GM23248 (cell line): ENCODE results near the gene CEP112. TPM values are rescaled to one million over a fixed set of nuclear protein-coding genes. Genes with fewer than 3 reads are reported as not detected.

Experiments used
- DNase-seq: peaks from one replicate; pipeline ENCODE4 v3.0.0-alpha.2; 2015
- H2AFZ ChIP-seq: fragments of 200-600 bp; sonication (generic); 2 replicates; pipeline ENCODE4 v1.6.1; 2016; ENCODE audit warnings: antibody characterized with exemption
- H3F3A ChIP-seq: fragments of 200-600 bp; sonication (generic); 2 replicates; pipeline ENCODE4 v1.6.1; 2016; ENCODE audit warnings: mild to moderate bottlenecking, antibody characterized with exemption, mixed run types; ENCODE audit not compliant: insufficient read depth
- H3K27ac ChIP-seq: fragments of 200-600 bp; sonication (generic); 2 replicates; pipeline ENCODE4 v1.5.1; 2016; ENCODE audit warnings: mild to moderate bottlenecking
- H3K27me3 ChIP-seq: fragments of 200-600 bp; sonication (generic); replicated peaks from 2 replicates; pipeline ENCODE4 v1.6.1; 2016; ENCODE audit warnings: mild to moderate bottlenecking; ENCODE audit not compliant: insufficient read depth
- H3K36me3 ChIP-seq: fragments of 200-600 bp; sonication (generic); 2 replicates; pipeline ENCODE4 v1.6.1; 2016; ENCODE audit warnings: low read depth, mild to moderate bottlenecking
- H3K4me1 ChIP-seq: fragments of 200-600 bp; sonication (generic); 2 replicates; pipeline ENCODE4 v1.6.1; 2016; ENCODE audit warnings: mild to moderate bottlenecking; ENCODE audit not compliant: insufficient read depth
- H3K4me2 ChIP-seq: fragments of 200-600 bp; sonication (generic); one replicate; pipeline ENCODE4 v1.6.1; 2016; ENCODE audit warnings: mild to moderate bottlenecking; ENCODE audit not compliant: unreplicated experiment
- H3K4me3 ChIP-seq: fragments of 200-600 bp; sonication (generic); 2 replicates; pipeline ENCODE4 v1.5.1; 2016; ENCODE audit warnings: mild to moderate bottlenecking
- H3K79me2 ChIP-seq: fragments of 200-600 bp; sonication (generic); 2 replicates; pipeline ENCODE4 v1.6.1; 2016; ENCODE audit warnings: mild to moderate bottlenecking; ENCODE audit not compliant: insufficient read depth
- H3K9ac ChIP-seq: fragments of 200-600 bp; sonication (generic); 2 replicates; pipeline ENCODE4 v1.6.1; 2016; ENCODE audit warnings: mild to moderate bottlenecking
- H3K9me2 ChIP-seq: fragments of 200-600 bp; sonication (generic); 2 replicates; pipeline ENCODE4 v1.6.1; 2016; ENCODE audit warnings: mixed run types, mild to moderate bottlenecking, moderate library complexity; ENCODE audit not compliant: insufficient read depth
- H3K9me3 ChIP-seq: fragments of 200-600 bp; sonication (generic); one replicate; pipeline ENCODE4 v1.6.1; 2017; ENCODE audit warnings: low read depth
- H4K20me1 ChIP-seq: fragments of 200-600 bp; sonication (generic); 2 replicates; pipeline ENCODE4 v1.6.0; 2016; ENCODE audit not compliant: insufficient read depth
- EZH2 ChIP-seq: fragments of 200-600 bp; sonication (generic); IDR thresholded peaks from 2 replicates; pipeline ENCODE4 v1.6.1; 2018; ENCODE audit warnings: antibody characterized with exemption, mild to moderate bottlenecking; ENCODE audit not compliant: insufficient read depth, poor library complexity, severe bottlenecking
- EZH2phosphoT487 ChIP-seq: fragments of 200-600 bp; sonication (generic); IDR thresholded peaks from 2 replicates; pipeline ENCODE4 v1.6.1; 2018; ENCODE audit warnings: antibody characterized with exemption, moderate library complexity, mild to moderate bottlenecking, low read depth; ENCODE audit not compliant: insufficient read depth
- WGBS, 2 experiments: methylation state at CpG; one replicate each; pipeline ENCODE4 v1.1.6; 2015 to 2017; ENCODE audit warnings: low lambda C conversion rate in 2 of 2, low coverage in 1 of 2; ENCODE audit errors: missing lambda C conversion rate in 2 of 2; 5-methylcytosine and 5-hydroxymethylcytosine counted together
- in situ Hi-C: fragments of 300-500 bp; cut with MboI; formaldehyde crosslinking; loops from 2 replicates; pipeline ENCODE4 v1.15.0; 2020
- polyA plus RNA-seq: library from polyadenylated mRNA; unstranded; fragments of >200 nt; fragmentation: Nextera tagmentation; extraction: Ambion mirVana; gene quantifications from 2 replicates; pipeline ENCODE4 v1.2.1, GENCODE V29; 2016
- total RNA-seq: library from RNA; depleted of rRNA; stranded (reverse); fragments of >200 nt; shearing (Covaris generic); gene quantifications from 2 replicates; pipeline ENCODE4 v1.2.3, GENCODE V29; 2014

Gene CEP112
- total and polyA plus RNA-seq, 2 experiments from 2014 or later: 8.1 to 14.8 TPM

DNA sequence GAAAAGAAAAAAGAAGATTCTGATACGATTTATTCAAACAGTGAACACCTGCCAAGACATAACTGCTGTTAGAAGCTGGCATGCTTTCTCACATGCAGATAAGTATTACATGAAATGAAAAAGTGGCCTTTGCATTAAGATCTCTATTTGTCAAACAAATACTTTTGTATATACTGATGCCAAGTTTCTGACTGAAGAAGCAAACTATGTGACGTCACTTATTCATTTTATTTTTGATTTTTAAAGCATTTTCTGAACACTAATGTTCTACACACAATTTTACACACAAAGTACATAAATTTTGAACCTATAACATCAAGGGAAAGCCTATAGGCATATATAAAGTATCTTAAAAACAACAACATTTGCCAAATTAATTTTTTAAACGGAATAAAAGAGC, 153.8 kb downstream of the CEP112 start:
- Histone ChIP-seq H3K9me2 (no peaks in the 10 kb centered on the region), H3K27ac (no peak overlapping the region), H3F3A (no peaks in the 10 kb centered on the region), H3K4me1 (no peaks in the 10 kb centered on the region), H3K4me3 (no peak overlapping the region), H3K9ac (no peak overlapping the region), H3K27me3 (no peaks in the 10 kb centered on the region), H4K20me1 (no peaks in the 10 kb centered on the region), H2AFZ (no peak overlapping the region), H3K36me3 (no peaks in the 10 kb centered on the region), H3K9me3 (no peaks in the 10 kb centered on the region), H3K79me2 (no peaks in the 10 kb centered on the region), H3K4me2 (no peak overlapping the region)
- no peak for DNase-seq
- TF ChIP-seq EZH2phosphoT487 (no peak), EZH2 (no peak)
- WGBS, 2 experiments: 44 to 49% methylated on average over 3 of the region's 3 CpGs
- in situ Hi-C loops: no loop called here

DNA sequence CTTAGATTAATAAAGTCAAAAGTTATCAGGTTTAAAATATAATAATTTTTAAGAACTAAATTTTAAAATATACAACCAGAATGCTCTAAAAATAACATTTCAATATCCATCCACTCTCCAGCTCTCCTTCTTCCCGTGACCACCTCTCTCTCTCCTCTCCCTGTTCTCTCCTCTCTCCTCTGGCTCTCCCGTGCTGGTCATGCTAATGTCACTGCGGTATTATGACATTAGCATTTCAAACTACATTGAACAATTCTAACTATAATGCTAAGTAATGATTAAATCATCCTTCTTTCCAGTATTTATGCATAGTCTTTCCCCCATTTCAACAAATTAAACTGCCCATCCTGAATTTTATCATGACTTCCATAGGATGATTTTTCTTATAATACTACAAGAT, 154.7 kb downstream of the CEP112 start:
- Histone ChIP-seq H2AFZ (no peak overlapping the region), H3K4me1 (no peaks in the 10 kb centered on the region), H3K27ac (no peak overlapping the region), H3K9me2 (no peaks in the 10 kb centered on the region), H3F3A (no peaks in the 10 kb centered on the region), H3K4me2 (no peak overlapping the region), H3K36me3 (no peaks in the 10 kb centered on the region), H3K9me3 (no peaks in the 10 kb centered on the region), H3K9ac (no peak overlapping the region), H3K79me2 (no peaks in the 10 kb centered on the region), H3K27me3 (no peaks in the 10 kb centered on the region), H4K20me1 (no peaks in the 10 kb centered on the region), H3K4me3 (no peak overlapping the region)
- WGBS, 2 experiments: 93 to 97% methylated on average over 3 of the region's 3 CpGs
- TF ChIP-seq EZH2: no peak
- no peak for TF ChIP-seq EZH2phosphoT487
- in situ Hi-C loops: no loop called here
- DNase-seq: no peak

DNA sequence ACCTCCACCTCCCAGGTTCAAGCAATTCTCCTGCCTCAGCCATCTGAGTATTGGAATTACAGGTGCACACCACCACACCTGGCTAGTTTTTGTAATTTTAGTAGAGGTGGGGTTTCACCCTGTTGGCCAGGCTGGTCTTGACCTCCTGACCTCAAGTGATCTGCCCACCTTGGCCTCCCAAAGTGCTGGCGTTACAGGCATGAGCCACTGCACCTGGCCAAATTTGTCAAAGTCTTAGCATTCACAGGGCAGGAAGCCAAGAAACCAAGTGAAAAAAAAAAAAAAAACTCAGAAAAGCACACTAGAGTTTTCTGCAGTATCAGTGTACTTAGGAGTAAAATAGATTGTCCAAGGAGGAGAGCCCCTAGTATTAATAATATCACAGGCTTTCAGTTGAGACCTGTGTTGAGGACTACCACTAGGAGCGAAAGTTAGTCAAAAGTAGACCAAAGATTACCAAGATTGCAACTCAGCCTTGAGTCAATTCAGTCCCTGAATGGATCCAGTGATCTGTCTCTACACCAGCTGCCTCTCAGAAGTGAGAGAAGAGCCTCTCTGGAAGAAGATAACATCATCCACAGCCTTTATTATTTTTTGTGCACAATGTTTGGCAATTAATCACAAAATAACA, 159.7 kb downstream of the CEP112 start:
- in situ Hi-C loops: no loop called here
- H3K36me3 ChIP-seq: no peaks in the 10 kb centered on the region

DNA sequence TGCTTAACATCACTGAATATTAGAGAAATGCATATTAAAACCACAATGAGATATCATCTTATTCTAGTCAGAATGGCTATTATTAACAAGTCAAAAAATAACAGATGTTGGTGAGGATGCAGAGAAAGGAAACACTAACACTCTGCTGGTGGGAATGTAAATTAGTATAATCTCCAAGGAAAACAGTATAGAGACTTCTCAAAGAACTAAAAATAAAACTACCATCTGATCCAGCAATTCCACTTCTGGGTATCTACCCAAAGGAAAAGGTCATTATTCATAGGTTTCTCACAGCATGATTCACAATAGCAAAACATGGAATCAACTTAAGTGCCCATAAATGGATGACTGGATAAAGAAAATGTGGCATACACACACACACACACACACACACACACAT, 166.4 kb downstream of the CEP112 start:
- Histone ChIP-seq H4K20me1 (no peaks in the 10 kb centered on the region), H3K9me3 (no peaks in the 10 kb centered on the region), H3K36me3 (peaks cover 6% of the 10 kb centered on the region; the same call in 1 of the 2 replicates), H3K79me2 (no peaks in the 10 kb centered on the region), H3K27ac (no peak overlapping the region), H3F3A (no peaks in the 10 kb centered on the region), H3K4me1 (no peaks in the 10 kb centered on the region), H2AFZ (no peak overlapping the region), H3K27me3 (no peaks in the 10 kb centered on the region), H3K9ac (no peak overlapping the region), H3K4me2 (no peak overlapping the region), H3K9me2 (no peaks in the 10 kb centered on the region), H3K4me3 (no peak overlapping the region)
- in situ Hi-C loops: no loop called here
- TF ChIP-seq EZH2phosphoT487: no peak
- TF ChIP-seq EZH2: no peak
- DNase-seq: no peak

More for the DNA sequence above, 159.7 kb downstream of the CEP112 start:
- 90 to 95% methylated on average over 2 of the region's 2 CpGs for WGBS, 2 experiments
- Histone ChIP-seq H4K20me1 (no peaks in the 10 kb centered on the region), H3K9me3 (no peaks in the 10 kb centered on the region), H3K27ac (no peak overlapping the region), H3K79me2 (no peaks in the 10 kb centered on the region), H3F3A (no peaks in the 10 kb centered on the region), H3K27me3 (no peaks in the 10 kb centered on the region), H2AFZ (no peak overlapping the region), H3K4me2 (no peak overlapping the region), H3K4me1 (no peaks in the 10 kb centered on the region), H3K9me2 (no peaks in the 10 kb centered on the region), H3K9ac (no peak overlapping the region), H3K4me3 (no peak overlapping the region)
- DNase-seq: no peak
- no peak for TF ChIP-seq EZH2
- no peak for TF ChIP-seq EZH2phosphoT487

DNA sequence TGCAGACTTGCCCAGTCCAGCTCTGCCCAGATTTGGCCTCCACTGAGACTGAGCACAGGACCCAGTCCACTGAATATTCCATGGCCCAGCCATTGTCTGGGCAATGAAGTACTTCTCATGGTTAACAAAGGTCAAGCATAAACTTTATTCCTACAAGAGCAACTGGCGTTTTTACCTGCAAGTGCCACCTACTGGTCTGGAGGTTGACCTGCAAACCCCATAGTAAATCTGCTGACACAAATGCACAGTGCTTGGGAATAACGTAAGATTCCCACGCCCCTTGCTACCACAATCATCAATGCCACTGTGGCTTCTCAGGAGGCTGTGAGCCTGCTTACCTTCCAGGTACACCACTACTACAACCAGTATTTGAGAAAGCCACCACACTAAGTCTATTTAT, 170.2 kb downstream of the CEP112 start:
- Histone ChIP-seq H3K4me2 (no peak overlapping the region), H3K9me2 (no peaks in the 10 kb centered on the region), H3K27me3 (no peaks in the 10 kb centered on the region), H2AFZ (no peak overlapping the region), H3K9me3 (no peaks in the 10 kb centered on the region), H3K4me3 (no peak overlapping the region), H3K79me2 (no peaks in the 10 kb centered on the region), H3K9ac (no peak overlapping the region), H4K20me1 (no peaks in the 10 kb centered on the region), H3K36me3 (peaks cover 6% of the 10 kb centered on the region; the same call in 1 of the 2 replicates), H3F3A (no peaks in the 10 kb centered on the region), H3K4me1 (no peaks in the 10 kb centered on the region), H3K27ac (no peak overlapping the region)
- TF ChIP-seq EZH2phosphoT487 (no peak), EZH2 (no peak)
- DNase-seq: no peak
- in situ Hi-C loops: no loop called here
- 59 to 64% methylated on average over 3 of the region's 3 CpGs for WGBS, 2 experiments
